ENCODE measurements around the gene VAV2. TPM values are rescaled to one million over a fixed set of nuclear protein-coding genes. Genes with fewer than 3 reads are reported as not detected.

VAV2 gene, protein sequence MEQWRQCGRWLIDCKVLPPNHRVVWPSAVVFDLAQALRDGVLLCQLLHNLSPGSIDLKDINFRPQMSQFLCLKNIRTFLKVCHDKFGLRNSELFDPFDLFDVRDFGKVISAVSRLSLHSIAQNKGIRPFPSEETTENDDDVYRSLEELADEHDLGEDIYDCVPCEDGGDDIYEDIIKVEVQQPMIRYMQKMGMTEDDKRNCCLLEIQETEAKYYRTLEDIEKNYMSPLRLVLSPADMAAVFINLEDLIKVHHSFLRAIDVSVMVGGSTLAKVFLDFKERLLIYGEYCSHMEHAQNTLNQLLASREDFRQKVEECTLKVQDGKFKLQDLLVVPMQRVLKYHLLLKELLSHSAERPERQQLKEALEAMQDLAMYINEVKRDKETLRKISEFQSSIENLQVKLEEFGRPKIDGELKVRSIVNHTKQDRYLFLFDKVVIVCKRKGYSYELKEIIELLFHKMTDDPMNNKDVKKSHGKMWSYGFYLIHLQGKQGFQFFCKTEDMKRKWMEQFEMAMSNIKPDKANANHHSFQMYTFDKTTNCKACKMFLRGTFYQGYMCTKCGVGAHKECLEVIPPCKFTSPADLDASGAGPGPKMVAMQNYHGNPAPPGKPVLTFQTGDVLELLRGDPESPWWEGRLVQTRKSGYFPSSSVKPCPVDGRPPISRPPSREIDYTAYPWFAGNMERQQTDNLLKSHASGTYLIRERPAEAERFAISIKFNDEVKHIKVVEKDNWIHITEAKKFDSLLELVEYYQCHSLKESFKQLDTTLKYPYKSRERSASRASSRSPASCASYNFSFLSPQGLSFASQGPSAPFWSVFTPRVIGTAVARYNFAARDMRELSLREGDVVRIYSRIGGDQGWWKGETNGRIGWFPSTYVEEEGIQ
- polyA plus RNA-seq (ENCODE audit: insufficient read length): 17.3 TPM

DNA sequence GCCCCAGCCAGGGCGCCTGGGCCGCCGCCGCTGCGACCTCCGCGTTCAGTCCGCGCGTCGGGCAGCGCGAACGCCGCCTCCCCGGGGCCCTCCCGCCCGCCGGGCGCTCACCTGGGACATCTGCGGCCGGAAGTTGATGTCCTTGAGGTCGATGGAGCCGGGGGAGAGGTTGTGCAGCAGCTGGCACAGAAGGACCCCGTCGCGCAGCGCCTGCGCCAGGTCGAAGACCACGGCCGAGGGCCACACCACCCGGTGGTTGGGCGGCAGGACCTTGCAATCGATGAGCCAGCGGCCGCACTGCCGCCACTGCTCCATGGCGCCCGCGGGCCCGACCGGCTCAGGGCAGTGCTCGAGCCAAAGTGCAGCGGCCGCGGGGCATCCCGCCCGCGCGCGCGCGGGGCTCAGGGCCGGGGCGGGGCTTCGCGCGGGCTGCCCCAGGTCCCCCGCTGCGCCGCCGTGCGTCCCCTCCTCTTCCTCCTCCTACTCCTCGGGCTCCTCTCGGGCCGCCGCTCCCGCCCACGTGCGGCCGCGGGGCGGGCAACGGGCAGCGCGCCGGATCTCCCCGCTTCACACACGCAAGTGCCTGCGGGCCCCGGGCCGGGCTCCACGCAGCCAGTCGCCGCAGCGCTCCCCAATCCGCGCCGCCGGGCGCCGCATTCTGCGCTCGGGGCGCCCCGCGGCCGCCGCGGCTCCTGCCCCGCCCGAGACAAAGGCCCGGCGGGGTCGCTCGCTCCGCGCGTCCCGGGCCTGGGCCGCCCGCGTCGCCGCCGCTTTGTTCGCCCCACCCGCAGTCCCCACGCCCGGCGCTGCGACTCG, at the start of gene VAV2:
VAV2 (minus strand) TSS at position 361 of the 816 bp plus-strand sequence; CDS start at position 315, 46 bp downstream.
- DNase-seq: peak; percentile 47

DNA sequence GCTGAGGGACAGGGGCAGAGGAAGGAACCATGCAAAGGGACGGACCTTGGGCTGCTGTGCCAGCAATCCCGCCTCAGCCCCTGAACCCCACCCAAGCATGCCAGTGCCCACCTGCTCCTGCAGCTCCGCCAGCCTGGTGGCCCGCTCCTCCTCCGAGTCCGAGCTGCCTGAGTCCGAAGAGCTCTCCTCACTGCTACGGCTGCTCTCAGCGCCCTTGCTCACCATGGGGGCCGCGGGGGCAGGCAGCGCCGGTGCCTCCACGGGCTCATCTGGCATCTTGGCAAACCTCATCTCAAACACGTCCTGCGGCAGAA, 49.5 kb upstream of the VAV2 start:
- DNase-seq: no peak

DNA sequence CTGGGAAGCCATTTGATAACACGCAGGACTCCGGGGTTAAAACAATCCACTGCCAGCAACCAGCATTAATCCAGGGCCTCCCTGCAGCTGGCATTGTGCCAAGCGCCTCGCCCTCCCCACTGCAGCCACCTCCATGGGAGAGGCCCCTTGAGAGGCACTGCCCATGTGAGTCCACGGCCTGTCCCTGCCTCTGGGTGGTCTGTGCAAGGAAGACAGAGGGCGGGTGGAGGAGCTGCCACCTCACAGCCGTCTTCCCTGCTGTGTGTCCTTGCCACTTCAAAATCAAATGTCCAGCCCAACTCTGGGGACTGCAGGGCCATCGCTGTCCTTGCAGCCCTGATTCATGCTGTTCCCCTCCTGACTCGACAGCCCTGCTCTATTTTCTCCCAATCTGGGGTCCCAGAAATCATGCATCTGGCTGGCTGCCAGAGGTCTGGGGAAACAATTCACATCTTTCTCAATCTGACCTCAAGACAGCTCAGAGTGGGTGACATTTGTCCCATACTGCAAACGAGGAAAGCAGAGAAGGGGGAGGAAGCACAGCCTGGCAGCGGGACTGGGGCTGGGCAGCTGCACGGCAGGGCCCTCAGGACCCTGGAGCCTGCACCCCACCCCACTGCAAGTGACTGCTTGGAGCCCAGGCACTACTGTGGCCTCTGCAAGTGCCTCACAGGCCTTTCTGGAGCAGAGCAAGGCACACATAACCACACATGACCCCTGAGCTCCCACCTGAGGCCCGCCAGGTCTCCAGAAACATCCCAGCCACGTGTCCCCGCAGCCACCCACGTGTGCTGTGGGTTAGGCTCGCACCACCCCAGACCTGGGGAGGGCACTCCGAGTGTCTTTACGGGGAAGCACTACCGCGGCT, 48.9 kb upstream of the VAV2 start:
- DNase-seq: no peak

DNA sequence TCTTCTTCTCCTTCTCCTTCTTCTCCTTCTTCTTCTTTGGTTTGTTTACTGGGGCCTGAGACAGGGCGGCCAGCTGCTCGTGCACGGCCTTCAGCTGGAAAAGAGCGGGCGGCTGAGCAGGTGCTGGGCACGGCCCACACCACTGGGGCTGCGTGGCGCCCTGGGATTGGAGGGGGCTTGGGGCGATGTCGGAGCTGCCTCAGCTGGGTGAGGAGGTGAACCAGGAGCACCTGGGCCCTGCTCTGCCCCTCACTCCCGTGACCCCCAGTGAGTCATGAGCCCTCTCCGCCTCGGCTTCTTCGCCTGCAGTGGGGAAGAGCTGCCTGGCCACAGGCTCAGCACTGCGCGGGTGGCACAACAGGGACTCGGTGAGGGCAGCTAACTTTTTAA, 48.0 kb upstream of the VAV2 start:
- no peak for DNase-seq

DNA sequence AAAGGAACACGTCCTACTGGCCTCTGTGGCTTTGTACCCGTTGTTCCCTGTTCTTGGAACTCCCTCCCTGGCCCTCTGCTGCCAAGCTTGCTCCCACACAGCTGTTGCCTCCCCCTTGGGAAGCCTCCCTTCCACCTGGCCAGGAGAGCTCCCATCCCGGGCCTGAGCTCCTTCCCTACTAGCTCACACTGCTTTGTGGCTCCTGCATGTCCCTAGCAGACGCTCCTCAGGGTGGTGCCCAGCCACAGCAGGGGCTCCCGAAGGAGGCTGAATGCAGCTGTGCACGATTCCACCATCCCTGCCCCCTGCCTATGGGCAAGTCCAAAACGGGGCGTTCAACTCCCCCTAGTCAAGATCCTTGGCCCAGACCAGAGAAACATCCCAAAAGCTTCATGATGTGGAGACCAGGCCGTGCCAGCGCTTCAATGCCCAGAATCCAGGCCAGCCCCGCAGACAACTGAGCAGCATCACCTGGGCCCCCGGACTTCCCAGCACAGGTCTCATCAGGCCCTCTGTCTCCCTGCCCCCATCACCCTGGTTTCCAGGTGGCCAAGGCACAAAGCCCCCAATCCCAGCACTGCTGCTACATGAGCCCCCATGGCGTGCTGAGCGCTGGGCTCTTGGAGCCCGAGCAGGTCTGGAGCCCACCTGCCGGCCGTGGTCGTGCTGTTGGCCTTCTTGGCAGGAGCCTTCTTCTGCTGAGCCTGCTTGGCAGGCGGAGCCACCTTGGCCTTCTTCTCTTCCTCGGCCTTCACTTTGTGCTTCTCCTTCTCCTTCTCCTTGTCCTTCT, 47.5 kb upstream of the VAV2 start:
- DNase-seq: no peak

DNA sequence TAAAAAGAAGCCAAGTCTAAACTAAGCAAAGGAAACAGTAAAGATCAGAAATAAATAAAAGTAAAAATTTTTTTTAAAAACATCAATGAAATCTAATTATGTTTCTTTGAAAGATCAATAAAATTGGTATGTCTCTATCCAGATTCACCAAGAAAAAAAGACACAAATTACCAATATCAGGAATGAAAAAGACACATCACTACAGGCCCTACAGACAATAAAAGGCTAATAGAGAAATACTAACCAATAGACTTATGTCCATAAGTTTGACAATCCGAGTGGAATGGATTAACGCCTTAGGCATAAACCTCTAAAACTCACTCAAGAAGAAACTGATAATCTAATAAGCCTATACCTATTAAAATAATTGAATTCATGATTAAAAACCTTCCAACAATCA, 45.5 kb upstream of the VAV2 start:
- DNase-seq: no peak

DNA sequence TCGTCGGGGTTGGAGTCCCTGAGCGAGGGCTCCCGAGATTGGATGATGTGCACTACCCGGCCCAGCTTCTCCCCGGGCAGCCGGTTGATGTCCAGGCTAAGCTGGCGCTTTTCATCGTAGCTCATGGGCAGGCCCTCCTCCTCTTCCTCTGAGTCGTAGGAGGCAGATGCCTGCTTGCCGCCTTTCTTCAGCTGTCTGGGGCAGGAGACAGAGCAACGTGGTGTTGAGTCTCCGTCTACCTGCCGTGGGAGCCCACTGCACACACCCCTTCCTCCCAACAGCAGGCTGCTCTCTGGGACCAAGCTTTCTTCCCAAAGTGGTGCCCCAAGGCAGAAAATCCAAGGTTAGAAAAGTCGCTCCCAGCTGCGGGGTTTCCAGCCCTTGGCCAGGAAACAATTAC, 44.0 kb upstream of the VAV2 start:
- no peak for DNase-seq

DNA sequence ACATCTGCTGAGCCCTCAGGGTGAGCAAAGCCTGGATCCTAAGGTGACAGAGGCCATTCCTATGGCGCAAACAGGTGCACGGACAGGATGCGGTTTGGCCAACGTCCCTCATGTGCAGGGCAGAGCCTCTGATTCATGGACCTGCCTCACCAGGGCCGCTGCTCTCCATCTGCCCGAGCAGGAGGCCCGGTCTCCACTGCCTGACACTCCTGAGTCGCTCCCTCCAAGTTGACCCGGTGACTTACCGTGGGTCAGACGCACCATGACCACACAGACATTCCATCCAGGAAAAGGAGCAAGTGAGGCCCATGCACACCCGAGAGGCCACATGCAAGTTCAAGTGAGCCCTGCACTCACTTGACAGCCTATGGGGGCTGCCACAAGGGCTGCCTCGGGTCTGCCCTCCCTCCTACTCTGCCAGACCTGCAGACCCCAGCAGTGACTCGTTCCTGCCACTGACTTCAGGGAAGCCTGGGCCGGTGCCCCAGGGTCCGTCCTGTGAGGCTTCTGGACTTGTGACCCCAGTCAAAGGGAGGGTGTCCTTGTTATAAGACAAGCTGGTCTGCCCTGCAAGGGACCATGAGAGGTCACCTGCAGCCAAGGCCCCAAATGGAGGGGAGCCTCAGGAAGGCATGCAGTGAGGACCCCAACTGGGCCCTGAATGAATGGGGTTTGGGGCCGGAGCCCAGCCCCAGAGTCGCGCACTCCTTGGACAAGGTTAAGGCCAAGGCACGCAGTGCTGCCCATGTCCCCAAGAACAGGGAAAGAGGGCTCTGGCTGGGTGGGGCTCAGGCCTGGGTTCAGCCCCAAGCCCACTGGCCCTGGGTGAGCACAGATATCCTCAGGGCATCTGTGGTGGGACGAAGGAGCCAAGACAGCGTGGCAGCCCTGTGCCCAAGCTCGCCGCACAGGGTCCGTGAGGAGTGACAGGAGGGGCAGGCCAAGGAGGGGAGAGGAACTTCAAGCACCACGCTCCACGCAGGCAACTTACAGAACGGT, 43.2 kb upstream of the VAV2 start:
- DNase-seq: no peak

DNA sequence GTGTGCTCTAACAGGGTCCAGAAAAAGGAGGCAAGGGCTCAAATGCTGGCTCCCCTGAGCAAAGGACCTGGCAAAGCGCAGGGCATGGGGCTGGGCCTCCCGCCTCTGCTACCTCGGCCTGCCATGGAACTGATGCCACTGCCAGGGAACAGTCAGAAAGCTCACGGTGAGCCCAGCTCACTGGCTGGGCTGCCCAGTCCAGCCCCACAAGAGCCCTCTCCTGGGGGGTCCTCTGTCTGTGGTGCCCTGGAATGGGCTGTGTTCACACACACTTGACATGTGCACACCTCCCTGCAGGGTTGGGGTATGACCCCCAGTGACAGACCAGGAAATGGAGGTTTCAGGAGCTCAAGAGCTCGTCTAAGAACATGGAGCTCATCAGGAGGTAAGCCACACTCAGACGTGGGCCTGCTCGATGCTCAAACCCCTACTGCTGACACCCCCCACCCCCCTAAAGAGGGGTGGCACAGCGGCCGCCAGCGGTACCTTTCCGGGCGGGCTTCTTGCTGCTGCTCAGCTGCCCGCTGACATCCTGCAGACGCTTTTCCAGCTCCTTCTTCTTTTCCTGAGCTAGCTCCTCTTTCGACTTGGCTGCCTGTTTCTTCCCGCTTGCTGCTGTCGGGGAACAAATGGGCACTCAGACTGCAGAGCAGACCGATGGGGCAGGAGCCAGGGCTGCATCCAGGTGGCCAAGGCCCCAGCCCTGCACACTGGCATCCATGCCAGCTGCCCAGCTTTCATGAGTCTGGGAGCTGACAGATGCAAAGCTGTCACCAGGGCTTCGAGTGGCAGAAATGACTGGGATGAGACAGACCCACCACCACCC, 42.3 kb upstream of the VAV2 start:
- DNase-seq: no peak

DNA sequence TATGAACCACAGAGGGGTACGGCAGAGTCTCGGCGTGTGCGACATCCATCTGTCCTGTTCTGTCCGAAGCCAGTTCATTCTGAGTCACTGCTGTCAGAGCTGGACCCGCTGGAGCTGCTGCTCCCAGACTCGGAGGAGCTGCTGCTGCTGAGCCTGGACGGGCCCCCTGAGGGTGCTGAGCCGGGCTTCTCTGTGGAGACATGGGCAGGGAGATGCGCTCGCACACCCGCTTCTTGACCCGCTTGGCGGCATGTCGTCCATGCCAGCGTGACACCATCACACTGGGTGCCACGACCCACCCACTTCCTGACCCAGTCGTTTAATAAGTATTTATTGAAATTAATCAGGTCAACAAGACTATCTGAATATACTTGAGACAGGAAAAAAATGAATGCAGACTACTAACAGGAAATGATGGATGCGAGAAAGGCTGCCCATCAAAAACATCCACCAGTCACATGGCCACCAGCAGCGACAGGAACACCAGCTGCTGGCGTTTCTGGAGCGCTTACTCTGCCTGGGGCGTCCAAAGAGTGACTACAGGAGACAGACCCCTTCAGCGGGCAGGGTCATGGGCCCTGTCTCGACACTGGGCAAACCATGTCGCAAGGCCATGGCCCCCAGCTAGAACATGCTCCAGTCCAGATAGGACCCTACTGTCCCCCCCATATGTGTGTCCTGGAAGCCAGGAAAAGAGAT, 41.5 kb upstream of the VAV2 start:
- no peak for DNase-seq

DNA sequence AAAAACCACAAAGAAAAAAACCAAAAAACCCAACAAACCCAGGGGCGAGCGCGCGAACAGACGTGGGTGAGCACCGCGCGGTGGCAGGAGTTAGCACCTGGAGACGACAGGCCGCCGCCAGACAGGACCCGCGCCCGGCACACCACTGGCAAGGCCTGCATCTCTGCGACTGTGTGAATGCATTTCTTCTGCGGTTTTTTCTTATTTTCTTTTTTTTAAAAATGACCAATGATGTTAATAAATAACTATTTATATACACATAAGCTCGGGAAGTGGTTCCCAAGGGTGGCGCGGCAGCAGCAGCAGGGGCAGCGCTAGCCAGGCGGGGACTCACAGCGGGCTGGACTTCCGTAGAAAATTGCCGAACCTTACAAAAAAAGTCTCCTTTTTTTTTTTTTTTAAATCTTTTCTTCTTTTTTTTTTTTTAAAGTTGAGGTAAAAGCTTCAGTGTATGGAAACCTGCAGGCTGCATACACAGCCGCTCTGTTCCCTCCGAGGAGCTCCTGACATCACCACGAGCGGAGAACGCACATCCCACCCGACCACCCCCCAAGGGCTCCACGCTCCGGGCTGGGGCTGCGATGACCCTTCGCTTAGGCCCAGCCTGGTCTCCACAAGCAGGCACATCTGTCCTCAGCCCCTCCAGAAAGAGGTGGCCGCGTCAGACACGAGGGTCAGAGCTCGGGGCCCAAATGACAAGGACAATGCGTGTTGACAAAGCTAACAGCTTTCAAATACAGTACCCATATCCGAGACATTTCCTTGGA, 40.5 kb upstream of the VAV2 start:
- DNase-seq: no peak

DNA sequence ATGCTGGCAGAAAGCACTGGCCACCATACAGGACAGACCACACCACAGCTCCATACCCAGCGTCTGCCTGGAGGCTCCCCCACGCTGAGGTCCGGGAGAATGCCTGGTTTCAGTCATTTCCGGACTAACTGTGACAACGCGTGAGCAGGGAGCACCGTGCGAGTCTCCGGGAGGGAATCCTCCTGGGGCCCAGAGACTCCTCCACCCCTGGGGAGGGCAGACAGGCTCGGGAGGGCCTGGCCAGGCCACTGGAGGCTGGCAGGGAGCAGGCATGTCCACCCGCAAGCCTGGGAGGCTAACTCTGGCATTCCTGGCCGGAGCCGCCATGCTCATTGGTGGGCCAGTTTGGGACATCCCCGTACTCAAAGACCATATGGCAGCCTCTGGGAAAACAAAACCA, 39.7 kb upstream of the VAV2 start:
- DNase-seq: no peak

DNA sequence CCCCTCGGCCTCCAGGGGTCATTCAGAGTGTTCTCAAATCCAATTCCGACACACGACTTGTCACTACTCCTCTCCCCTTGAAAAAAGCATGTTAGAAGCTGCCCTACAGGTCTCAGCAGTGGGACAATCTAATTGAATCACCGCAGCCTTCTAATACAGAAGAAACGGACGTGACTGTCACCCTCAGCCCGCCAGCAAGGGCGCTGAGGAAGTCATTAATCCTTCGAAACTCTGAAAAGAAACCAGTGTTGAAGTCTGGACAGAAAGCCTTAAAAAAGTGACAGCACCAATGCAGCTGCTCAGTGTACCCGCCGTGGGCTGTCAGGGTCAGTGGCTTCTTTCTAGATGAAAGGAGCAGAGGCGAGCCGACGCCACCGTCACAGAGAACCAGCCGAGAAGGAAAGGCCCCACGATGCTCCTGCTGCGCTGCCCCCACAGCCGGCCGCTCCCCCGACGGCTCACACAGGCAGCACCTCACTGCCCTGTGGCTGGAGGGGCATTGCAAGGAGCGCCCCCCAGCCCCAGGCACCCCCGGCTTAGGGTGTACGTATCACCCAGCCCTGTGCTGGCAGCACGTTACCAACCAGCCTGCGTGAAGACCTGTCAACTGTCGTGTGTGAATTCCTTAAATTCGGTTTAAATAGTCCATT, 38.8 kb upstream of the VAV2 start:
- DNase-seq: no peak

DNA sequence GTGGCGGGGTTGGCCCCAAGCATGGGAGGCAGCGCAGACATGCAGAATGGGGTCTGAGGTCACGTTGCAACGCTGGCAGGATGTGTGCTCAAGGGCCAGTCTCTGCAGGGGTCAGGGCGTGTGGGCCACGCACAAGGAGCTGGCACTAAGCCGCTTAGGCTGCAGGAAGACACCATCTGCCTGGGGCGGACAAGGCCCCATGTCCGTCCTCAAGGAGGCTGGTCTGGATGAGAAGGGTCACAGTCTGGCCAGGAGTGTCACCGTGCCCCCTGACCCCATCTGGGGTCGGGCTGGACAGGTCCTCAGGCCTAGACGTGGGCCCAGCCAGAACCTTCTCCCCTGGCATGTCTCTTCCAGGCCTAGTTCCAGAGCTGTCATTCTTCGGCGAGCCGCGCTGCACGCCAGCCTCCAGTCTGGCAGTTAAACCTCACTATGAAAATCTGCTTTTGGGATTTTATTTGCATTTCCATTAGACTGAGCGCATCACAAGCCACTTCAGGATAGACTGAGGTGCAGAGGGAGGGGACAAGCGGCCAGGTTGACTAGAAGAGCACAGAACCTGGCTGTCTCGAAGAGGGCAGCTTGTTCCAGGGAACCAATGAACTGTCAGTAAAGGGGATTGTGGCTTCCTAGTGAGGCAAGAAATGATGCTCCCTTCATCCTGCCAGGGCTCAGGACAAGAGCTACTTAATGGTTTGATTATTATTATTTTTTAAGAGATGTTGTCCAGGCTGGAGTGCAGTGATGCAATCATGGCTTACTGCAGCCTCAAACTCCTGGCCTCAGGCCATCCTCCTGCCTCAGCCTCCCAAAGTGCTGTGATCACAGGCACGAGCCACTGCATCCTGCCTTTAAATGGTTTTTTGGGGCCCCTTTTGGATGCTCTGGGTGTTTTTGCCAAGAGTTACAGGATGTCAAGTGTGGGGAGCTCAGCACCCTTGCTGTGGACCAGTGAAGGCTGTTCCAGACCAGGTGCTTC, 37.4 kb upstream of the VAV2 start:
- DNase-seq: no peak

DNA sequence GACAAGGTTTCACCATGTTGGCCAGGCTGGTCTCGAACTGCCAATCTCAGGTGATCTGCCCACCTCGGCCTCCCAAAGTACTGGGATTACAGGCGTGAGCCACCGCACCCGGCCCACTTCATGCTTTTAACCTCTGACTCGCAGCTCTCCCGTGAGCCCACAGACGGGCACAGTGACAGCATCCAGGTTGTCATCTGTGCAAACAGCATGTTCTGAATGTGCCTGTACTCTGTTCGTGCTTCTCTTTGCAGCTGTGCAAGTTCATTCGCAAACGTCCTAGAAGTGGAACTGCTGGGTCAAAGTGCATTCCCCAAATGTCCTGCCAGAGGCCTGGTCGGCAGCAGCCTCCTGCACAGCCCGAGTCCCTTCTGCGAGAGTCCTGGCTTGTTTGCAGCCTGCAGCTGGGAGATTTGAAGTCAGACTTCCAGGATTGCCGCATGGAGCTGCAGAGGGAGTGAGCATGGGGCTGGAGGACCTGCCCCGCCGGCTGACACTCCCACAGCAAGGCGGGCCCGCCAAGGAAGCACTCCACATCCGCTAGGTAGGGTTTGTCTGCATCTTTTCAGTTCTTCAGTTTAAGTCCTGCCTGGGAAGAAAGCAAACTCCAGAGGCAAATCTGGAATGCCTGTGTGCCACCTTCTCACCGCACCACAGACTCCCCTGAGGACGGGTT, 36.6 kb upstream of the VAV2 start:
- DNase-seq: no peak

Measured in hindlimb muscle (tissue), 1 donor.